Activated T-cell treated with anti-CD3 and anti-CD28 coated beads for 24 hours (primary cell): ENCODE results near the gene LDLRAD3.

ENCODE experiments used
- DNase-seq: peaks from one replicate; pipeline ENCODE4 v3.0.0-alpha.2; 2020; ENCODE audit warnings: low read depth

The LDLRAD3 gene

DNA sequence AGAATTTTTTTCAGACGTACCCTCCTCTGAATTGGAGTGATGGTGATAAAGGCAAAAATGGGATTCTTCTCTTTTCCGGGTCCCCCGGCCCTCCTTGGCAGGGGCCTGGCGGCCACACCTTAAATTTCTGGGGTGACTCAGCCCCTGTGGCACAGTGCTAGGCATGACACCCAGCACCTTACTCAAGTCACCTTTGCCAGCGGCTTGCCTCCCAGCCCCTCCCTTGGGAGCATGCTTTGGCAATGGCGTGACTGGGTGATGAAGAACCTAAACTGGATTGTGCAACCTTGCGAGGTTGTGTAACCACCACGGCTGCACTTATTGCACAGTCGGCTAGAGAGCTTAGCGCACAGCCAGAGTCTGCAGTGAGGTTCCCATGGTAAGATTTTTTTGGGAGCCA, 16.2 kb upstream of the LDLRAD3 start:
- no peak for DNase-seq

DNA sequence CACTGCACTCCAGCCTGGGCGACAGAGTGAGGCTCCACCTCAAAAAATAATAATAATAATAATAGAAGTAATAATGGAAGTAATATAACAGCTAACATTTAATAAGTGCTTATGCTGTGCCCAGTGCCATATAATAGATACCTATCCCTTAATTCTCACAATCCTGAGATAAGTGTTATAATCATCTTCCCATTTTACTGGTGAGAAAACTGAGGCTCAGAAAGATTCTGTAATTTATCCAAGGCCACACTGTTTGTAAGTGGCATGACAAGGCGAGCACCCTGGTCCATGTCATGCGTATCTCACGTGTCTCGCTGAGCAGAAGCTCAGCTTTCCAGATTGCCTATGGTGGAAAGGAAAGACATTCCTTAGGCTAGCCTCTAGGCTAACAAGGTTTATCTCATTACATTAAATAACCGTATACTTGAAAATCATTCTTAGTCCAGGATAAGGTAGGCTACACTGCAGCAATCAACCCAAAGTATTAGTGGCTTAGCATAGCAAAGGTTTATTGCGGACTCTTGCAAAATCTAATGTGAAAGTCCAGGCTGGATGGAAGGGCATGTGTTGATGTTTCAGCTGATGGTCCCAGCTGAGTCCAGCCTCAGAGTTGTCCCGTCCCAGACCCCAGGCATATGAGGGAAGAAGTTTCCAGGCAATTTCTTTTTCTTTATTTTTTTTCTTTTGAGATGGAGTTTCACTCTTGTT, 15.0 kb upstream of the LDLRAD3 start:
- no peak for DNase-seq

DNA sequence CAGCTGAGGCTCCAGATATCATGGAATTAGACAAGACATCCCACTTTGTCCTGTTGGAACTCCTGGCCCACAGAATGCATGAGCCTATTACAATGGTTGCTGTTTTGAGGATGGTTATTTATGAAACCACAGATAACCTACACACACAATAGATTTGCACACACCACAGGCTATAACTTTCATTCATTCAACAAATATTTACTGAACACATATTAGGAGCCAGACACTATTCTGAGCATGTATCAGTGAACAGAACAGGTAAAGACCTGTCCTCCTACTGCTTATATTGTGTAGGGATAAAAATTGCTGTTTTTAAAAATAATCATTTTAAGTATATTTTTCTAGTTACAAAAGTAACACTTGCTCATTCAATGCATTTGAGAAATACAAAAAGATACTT, 13.4 kb upstream of the LDLRAD3 start:
- DNase-seq, result no peak

DNA sequence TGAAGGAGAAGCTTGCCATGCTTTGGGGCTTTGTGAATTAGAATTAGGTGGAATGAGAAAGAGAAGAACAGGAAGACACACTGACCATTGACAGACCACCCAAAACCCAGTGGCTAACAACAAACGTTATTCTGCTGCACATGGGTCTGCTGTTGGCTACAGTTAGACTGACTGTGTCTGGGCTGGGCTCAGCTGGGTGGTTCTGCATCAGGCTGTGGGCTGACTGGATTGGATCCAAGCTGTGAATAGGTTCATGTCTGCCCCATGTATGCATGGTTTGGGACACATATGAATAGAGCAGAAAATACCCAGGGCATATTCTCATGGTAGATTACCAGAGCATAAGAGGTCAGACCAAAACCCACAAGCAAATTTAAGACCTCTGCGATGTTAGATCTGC, 11.7 kb upstream of the LDLRAD3 start:
- no peak for DNase-seq

DNA sequence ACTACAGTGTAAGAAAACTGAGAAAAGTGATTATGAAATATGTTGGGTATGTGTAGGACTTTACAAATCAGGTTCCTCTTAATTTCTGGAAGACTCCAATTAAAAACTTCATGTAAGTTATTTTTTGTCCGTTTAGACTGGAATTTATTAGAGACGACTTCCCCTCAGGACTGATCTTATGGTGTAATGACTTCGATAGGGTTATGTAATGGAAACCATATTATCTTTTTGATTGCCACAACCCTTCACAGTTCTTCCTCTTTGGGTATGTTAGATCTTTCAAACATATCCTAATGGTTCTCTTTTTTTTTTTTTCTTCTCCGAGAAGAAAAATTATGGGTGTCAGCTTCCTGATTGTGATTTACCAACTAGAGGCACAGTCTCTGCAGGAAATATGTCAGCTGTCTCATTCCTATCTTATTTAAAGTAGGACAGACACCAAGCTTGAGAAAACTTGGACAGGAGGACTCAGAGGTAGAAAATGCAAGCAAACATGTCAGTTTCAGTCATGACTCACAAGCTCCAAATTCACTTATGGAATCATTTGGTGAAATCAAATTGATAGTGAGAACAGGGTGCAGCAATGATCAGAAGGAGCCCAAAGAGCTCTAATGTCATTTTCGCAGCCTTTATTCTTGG, 11.1 kb upstream of the LDLRAD3 start:
- no peak for DNase-seq

DNA sequence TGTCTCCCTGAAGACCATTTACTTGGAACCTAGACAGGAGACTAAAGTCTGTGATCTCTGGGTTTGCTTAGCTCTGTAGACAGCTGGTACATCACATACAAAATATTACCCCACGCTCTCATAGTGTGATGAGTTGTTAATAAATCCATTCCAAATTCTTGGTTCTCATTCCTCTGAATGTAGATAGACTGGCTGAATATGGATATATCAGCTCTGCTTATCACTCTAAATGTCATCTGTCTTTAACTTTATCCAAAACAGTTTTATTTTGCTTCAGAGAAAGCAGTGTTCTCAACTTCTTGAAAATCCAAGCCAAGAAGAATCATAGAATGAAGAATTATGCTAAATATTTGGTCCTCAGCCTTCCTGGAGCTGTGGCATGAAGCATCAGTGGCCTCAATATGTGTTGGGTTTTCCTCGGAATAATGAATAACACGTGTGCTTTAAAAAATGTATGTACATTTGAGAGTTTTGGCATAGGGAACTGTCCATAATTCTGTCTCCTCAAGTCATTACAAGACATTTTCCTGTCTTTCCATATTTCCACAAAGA, 10.5 kb upstream of the LDLRAD3 start:
- no peak for DNase-seq

DNA sequence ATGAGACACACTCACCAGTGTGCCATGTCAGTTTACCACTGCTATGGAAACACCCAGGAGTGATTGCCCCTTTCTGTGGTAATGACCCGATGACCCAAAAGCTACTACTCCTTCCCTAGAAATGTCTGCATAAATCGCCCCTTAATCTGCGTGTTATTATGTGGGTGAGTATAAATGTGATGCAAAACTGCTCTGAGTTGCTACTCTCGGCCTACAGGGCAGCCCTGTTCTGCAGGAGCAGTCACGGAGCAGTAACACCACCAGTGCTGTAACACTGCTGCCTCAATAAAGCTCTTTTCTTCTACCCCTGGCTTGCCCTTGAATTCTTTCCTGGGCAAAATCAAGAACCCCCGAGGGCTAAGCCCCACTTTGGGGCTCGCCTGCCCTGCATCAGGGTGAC, 9.6 kb upstream of the LDLRAD3 start:
- DNase-seq, result no peak

DNA sequence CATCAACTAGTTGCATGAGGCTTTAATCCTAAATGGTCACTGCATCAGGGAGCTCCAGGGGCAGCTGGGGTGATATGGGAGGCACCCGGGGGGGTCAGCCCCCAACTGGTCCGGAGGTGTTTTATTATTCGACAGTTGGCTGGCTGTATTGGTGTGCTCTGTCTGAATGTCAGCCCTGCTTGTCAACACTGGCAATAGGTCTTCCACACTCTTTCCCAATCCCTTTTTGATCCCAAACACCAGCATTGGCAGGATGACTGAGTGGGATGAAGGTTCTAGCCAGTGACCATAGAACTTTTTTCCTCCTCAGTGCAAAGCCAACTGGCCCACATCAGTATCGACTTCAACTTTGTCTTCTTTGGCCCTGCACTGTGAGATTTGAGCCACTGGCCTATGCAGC, 8.9 kb upstream of the LDLRAD3 start:
- no peak for DNase-seq

DNA sequence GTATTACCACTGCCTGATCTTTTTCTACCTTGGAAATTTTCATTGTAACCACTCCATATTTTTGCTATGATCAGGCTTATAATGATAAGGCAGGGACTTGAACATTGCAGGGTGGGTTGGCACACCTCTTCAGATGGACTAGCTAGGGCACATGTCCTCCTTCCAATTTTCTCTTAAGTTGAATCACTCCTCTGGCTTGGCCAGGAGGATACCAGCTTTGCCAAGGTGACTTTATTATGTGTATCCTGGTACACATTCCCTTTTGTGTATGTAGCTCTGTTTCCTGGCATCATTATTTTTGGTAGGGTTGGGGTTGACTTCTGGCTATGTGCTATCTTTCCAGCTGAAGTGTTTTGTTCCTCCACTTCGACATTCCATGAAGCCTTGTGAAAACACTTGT, 8.5 kb upstream of the LDLRAD3 start:
- DNase-seq, result no peak

DNA sequence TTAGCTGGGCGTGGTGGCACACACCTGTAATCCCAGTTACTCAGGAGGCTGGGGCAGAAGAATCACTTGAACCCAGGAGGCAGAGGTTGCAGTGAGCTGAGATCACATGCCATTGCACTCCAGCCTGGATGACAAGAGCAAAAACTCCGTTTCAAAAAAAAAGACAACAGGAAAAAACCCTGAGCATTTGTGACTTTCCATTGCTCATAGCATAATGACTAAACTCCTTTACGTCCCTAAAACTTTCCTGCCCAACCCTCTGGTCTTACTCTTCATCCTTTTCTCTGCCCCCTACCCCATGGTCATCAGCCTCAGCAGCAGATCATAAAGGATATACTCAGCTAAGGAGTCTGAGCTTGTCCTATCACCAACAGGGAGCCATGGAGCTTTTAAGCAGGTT, 6.8 kb upstream of the LDLRAD3 start:
- no peak for DNase-seq

DNA sequence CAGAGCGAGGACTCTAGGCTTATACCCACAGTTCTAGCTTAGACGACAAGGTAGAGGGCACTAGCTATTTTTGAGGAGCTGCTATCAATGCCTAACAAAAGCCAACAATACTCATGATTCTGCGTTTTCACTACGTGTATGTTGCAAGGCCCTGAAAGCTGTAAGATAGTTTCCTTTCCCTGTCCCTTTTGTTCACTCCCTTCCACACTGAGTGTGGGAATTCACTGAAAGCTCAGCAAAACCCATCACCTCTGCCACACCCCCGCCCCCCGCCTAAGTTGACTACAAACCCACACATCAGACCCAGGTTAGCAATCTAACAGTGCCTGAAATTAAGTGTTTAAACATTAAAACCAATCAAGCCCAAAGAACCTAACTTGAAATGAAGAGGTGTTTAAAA, 6.2 kb upstream of the LDLRAD3 start:
- DNase-seq, result no peak

DNA sequence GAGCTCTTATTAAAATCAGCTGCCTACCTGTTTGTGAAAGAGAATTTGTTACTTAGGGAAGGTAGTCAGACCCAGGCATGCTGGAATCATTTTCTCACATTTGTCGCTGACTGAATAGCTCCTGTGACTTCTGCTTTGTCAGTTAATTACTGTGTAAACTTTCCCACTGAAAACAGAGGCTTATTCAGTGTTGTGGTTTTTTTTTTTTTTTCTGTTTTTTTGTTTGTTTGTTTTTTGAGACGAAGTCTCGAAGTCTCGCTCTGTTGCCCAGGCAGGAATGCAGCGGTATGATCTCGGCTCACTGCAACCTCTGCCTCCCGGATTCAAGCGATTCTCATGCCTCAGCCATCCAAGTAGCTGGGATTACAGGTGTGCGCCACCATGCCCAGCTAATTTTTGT, 5.6 kb upstream of the LDLRAD3 start:
- DNase-seq, result no peak

DNA sequence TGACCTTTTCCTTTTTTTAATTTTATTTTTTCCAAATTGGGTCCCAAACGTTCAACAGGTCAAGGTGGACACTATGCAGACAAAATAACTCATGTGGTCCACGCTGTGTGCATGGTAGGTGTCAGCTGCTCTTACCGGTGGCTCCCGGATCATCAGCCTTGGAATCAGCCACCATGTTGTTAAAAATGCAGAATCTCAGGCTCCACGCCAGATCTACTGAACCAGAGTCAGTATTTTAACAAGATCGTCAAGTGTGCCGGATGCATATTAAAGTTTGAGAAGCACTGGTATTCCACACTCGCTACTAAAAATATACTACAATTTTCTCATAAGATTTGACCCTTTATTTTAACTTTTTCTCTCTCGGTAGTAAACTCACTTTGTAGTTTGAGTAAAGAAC, 553 bp upstream of the LDLRAD3 start:
- DNase-seq, result no peak

DNA sequence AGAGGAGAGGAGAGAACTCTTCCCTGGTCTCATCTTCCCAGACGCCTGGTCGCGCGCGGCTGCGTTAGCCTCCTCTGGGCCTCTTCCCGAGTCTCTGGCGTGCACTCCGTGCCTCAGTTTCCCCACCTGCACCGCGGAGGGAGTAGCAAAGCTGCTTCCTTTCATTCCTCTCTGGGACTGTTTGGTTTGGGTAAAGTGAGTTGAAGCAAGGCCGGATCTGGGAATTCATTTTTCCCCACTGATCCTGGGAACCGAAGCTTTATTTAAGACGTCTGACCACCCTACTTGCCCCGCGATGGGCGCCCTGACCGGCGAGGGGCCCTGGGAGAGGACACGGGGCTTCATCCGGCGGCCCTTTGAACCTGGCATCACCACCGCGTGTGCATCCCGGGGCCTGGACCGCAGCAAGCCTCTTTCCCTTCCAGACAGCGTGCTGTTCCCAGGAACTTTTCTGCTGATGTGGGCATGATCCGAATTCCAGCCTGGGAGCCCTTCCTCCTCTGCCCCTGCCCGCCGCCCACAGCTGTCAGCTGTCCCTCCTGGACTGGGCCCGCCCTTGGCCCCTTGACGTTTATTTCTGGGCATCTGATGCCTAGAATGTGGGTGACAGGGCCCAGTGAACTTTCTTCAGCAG, 758 bp downstream of the LDLRAD3 start:
- DNase-seq, result no peak

DNA sequence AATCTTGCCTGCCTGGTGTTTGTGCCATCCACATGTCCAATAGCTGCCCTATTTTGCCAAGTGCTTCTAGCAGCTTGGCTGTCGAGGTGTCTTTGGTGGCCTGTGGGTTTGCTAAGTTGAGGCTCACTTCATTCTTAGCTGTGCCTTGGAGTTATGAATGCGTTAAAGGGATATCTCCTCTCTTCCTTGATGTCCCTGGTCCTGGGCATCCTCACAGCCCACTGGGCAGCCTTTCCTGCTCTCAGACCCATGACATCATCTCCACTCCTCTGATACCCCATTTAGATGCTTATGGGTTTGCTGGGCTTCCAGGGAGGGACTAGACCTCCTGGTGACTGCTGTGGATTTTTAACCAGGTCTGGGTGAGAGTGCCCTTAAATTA, 1.3 kb downstream of the LDLRAD3 start:
- no peak for DNase-seq

DNA sequence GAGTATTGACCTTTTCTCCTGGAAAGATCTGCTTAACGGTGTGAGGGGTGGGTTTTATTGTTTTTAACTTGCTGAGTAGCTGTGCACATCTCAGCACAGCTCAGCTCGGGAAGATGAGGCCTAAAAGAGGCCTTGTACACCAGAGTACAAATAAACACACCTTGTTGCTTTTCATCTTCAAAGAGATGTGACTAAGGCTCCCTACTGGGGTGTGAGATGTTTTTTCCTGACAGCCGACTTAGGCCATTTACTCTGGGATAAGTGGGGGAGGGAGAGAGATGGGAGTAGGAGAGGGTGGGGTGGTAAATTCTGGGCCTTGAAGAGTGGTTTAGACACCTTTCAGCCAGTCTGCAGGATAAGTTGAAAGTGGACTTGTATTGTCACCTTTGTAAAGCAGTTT, 2.9 kb downstream of the LDLRAD3 start:
- DNase-seq, result no peak

DNA sequence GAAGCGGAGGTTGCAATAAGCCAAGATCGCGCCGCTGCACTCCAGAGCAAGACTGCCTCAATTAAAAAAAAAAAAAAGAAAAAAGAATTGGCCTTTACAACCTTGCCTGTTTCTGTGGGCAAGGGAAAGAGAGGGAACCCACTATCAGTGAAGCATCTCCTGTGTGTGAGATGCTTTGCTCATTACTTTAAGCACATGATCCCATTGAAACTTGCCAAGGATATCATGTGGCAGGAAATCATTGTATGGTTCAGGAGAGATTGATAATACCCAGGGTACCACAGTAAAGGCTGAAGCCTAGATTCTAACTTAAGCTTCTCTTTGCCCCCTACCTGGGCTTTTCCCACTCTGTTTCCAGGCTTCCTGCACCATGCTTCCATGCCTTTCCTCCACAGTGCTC, 3.6 kb downstream of the LDLRAD3 start:
- DNase-seq, result no peak

DNA sequence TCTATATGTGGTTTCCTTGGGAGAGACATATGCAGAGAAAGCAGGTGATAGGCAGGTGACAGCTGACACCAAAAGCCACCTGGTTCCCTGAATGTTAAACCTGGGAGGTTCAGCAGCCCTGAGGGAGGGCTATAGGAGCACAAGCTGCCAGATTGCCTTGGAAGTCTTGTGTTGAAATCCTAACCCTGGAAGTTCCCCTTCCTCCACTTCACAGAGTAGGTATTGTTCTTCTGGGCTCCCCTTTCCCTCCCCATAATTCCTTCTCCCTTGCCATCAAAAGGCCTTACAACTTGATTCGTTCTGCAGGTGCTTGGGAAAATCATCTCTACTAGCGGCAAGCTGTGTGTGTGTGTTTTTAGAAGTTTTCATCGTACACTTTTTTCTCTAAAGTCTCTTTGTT, 5.4 kb downstream of the LDLRAD3 start:
- DNase-seq, result no peak

DNA sequence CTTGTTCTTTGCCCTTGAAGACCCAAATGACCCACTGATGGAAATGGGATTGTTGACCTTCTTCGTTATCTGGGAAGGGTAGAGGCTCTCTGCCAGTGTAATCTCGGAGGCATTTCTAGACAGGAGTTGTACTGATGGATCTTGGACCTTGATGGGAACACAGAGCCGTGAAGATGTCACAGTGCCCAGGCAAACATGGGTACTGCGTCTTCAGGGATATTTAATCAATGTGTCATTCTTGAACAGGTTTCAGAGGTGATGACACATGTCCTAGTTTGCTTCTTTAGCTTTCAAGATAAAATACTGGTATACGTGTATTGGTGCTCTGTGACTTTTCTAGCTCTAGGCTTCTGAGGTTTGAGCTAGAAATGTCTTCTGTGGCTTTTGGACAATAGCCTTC, 6.2 kb downstream of the LDLRAD3 start:
- no peak for DNase-seq

DNA sequence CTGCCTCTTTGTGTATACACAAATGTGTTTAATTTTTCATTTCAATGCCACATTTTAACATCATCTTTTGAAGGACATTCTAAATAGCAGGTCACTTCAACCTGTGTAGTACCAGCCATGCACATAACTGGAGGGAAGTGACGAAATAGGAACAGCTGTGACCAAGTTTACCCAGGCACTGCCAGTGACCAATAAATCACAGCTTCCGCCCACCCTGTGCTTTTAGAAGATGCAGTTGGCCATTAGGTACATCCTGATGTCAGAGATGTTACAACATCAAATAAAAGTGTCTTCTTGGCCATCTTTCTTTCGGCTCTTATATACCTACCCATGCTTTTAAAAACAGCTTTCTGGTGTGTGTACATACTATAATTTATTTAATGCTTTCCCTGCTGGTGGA, 7.8 kb downstream of the LDLRAD3 start:
- DNase-seq, result no peak

DNA sequence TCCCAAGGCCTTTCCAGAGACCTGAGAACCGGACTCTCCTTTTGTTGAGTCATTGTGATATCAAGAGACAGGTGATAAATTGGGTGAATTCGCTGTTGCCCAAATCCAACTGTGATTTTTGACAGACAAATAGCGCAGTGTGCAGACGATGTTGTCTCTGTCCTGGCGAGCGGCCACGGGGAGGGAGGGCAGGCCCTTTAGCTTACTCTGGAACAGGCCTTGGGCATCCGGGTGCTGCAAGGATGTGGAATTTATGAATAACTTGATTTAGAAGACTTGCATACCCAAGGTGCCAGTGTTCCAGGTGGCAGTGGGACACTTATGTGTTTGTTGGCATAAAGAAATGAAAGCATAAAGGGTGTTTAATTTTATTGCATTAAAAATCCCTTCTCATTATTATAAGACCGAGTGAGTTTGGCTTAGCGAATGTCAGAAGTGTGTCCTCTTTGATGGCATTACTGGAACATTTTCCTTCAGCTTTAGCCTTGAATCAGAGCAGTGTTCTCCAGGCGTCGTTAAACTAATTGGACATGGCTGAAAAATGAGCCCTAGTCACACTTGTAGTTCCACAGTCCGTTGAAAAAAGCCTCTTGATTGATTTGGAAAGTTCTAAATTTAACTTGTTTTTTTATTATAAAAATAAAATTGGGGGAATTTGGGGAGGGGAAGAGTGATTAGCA, 9.4 kb downstream of the LDLRAD3 start:
- DNase-seq, result no peak

DNA sequence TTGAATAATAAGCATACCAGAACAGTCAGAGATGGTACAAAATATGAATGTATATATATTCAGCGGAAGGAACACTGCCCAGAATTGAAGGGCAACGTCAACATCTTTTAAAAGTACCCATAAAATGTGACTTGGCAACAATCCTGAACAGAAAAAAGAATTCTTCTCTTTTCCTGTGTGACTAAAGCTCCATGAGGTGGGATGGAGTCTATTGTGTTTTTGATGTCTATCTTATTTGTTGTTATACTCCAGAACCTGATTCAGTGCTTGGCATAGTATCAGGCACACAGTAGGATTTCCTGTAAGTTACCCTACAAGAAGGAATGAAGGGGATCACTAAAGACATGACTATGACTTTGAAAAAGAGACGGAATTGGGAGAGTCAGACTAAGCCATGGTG, 10.3 kb downstream of the LDLRAD3 start:
- no peak for DNase-seq

DNA sequence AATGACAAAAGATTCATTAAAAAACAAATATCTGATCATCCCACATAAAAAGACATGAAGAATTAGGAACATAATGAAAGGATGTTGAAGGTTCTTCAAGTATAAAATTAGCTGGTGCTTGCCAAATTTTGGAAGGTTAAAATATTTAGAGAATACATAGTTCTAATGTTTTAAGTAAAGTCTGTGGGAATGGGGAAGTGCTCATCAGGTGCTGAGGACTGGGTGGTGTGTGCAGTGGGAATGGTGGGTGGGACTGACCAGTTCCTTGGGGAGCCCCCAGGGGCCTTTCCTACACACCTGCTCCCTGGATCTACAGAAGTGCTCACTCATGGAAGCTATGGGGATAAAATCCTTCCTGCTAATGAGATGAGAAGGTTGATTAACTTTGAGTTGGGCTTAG, 11.8 kb downstream of the LDLRAD3 start:
- DNase-seq, result no peak
